GM18498 (cell line): Measurements from ENCODE around the gene HTT-AS.
A peak's percentile ranks its signal among the peaks of the same experiment; 100 is the strongest.
"Not testable (repeated sequence)": the region's sequence is repeated elsewhere in the genome, so short reads cannot be mapped to it uniquely, and the experiment has no call there.

Experiments used
- ATAC-seq: cut with Tn5 transposase; IDR thresholded peaks from one replicate; pipeline ENCODE4 v1.9.1; 2021; ENCODE audit warnings: mild to moderate bottlenecking, moderate library complexity; ENCODE audit not compliant: unreplicated experiment

HTT-AS gene

GRCh38 chr4:3054169-3054759 lies 20.1 kb downstream of the HTT-AS start:
- no peak for ATAC-seq

- ATAC-seq: not testable (repeated sequence)
Observed at GRCh38 chr4:3051141-3051897, 23.0 kb downstream of the HTT-AS start.

GRCh38 chr4:3047464-3048286 lies 26.7 kb downstream of the HTT-AS start:
- peak; percentile 91 for ATAC-seq

- ATAC-seq: no peak
Observed at GRCh38 chr4:3046623-3047022, 27.7 kb downstream of the HTT-AS start.

- ATAC-seq: no peak
Observed at GRCh38 chr4:3046162-3046561, 28.2 kb downstream of the HTT-AS start.

GRCh38 chr4:3044870-3045819 lies 29.2 kb downstream of the HTT-AS start:
- ATAC-seq: no peak

- no peak for ATAC-seq
Observed at GRCh38 chr4:3043282-3044020, 30.9 kb downstream of the HTT-AS start.

GRCh38 chr4:3042226-3042625 lies 32.1 kb downstream of the HTT-AS start:
- no peak for ATAC-seq

GRCh38 chr4:3041192-3042142 lies 32.9 kb downstream of the HTT-AS start:
- no peak for ATAC-seq

GRCh38 chr4:3040452-3041191 lies 33.7 kb downstream of the HTT-AS start:
- peak; percentile 50 for ATAC-seq

GRCh38 chr4:3039706-3040366 lies 34.5 kb downstream of the HTT-AS start:
- ATAC-seq: no peak

GRCh38 chr4:3037957-3038461 lies 36.3 kb downstream of the HTT-AS start:
- no peak for ATAC-seq

GRCh38 chr4:3036131-3036952 lies 38.0 kb downstream of the HTT-AS start:
- no peak for ATAC-seq

GRCh38 chr4:3035674-3036073 lies 38.7 kb downstream of the HTT-AS start:
- ATAC-seq: no peak

GRCh38 chr4:3035249-3035648 lies 39.1 kb downstream of the HTT-AS start:
- no peak for ATAC-seq

GRCh38 chr4:3034231-3034630 lies 40.1 kb downstream of the HTT-AS start:
- ATAC-seq: no peak
